HUES48 (cell line): ENCODE results near the gene CMTM3.
"Not testable (repeated sequence)": the region's sequence is repeated elsewhere in the genome, so short reads cannot be mapped to it uniquely, and the experiment has no call there.

ENCODE experiments used
- H3K27ac ChIP-seq: one replicate; pipeline ENCODE4 v1.7.0; 2013; ENCODE audit warnings: low read depth, low read length, inconsistent platforms
- H3K27me3 ChIP-seq: 2 replicates; pipeline ENCODE4 v1.6.1; 2013; ENCODE audit warnings: mild to moderate bottlenecking, low read length; ENCODE audit not compliant: control insufficient read depth, insufficient read depth
- H3K36me3 ChIP-seq: 2 replicates; pipeline ENCODE4 v1.6.1; 2013; ENCODE audit warnings: low read length; ENCODE audit not compliant: control insufficient read depth, insufficient read depth
- H3K4me1 ChIP-seq: 2 replicates; pipeline ENCODE4 v1.6.1; 2013; ENCODE audit warnings: mild to moderate bottlenecking, low read length; ENCODE audit not compliant: control insufficient read depth, insufficient read depth
- H3K4me3 ChIP-seq: 2 replicates; pipeline ENCODE4 v1.5.1; 2013; ENCODE audit warnings: mild to moderate bottlenecking, low read depth, low read length
- H3K9ac ChIP-seq: 2 replicates; pipeline ENCODE4 v1.6.1; 2013; ENCODE audit warnings: mild to moderate bottlenecking, low read depth, low read length, moderate library complexity
- H3K9me3 ChIP-seq: 2 replicates; pipeline ENCODE4 v1.6.1; 2013; ENCODE audit warnings: low read length; ENCODE audit not compliant: control insufficient read depth, insufficient read depth

CMTM3 gene

GRCh38 chr16:66587881-66588600, 16.5 kb upstream of the CMTM3 start:
- H3K27me3 ChIP-seq: no peaks in the 10 kb centered on the region
- H3K27ac ChIP-seq: no peak overlapping the region
- no peak overlapping the region for H3K9ac ChIP-seq
- no peaks in the 10 kb centered on the region for H3K9me3 ChIP-seq
- no peak overlapping the region for H3K4me3 ChIP-seq
- no peaks in the 10 kb centered on the region for H3K4me1 ChIP-seq
- no peaks in the 10 kb centered on the region for H3K36me3 ChIP-seq

DNA sequence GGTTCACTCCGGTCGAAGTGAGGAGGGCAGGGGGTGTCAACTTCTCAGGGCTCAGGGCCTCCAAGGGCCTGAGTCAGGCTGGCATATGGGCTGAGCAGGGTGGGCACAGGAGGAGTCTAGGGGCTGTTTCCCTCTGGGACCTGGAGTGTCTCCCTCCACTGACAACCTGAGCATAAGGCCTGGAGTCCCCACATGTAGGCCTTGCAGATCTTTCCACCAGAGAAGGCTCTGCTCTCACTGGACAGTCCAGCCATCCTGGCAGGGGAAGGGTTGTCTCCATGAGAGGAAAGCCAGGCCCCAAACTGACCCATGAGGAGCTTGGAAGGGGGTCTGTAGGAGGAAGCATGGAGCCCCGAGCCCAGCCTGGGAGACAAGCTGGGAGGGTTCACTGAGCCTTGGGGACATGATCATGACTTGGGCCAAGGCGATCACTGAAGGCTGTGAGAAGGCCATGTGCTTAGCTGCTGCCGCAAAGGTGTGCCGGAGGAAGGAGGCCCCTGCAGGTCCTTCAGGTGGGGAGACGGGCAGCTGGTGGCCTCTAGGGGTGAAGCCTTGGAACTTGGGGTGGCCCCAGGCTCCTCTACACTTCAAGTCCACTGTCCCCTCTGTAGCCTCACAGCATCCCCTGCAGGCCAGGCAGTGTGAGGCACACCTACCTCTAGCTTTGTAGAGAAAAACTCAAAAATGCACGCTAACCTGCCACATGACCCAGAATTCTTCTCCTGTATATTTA, 15.4 kb upstream of the CMTM3 start:
- H3K4me1 ChIP-seq: no peaks in the 10 kb centered on the region
- no peaks in the 10 kb centered on the region for H3K27me3 ChIP-seq
- H3K4me3 ChIP-seq: no peak overlapping the region
- H3K36me3 ChIP-seq: no peaks in the 10 kb centered on the region
- H3K27ac ChIP-seq: no peak overlapping the region
- H3K9ac ChIP-seq: no peak overlapping the region
- no peaks in the 10 kb centered on the region for H3K9me3 ChIP-seq

- Histone ChIP-seq H3K36me3 (no peaks in the 10 kb centered on the region), H3K27ac (no peak overlapping the region), H3K4me1 (no peaks in the 10 kb centered on the region), H3K9ac (no peak overlapping the region), H3K9me3 (no peaks in the 10 kb centered on the region), H3K4me3 (no peak overlapping the region), H3K27me3 (no peaks in the 10 kb centered on the region)
Observed at GRCh38 chr16:66590322-66590721, 14.2 kb upstream of the CMTM3 start.

GRCh38 chr16:66591018-66591417, 13.5 kb upstream of the CMTM3 start:
- Histone ChIP-seq H3K4me1 (no peaks in the 10 kb centered on the region), H3K36me3 (no peaks in the 10 kb centered on the region), H3K9ac (no peak overlapping the region), H3K27me3 (no peaks in the 10 kb centered on the region), H3K27ac (no peak overlapping the region), H3K9me3 (no peaks in the 10 kb centered on the region), H3K4me3 (no peak overlapping the region)

- Histone ChIP-seq H3K27me3 (no peaks in the 10 kb centered on the region), H3K9ac (no peak overlapping the region), H3K9me3 (no peaks in the 10 kb centered on the region), H3K4me3 (no peak overlapping the region), H3K4me1 (no peaks in the 10 kb centered on the region), H3K36me3 (no peaks in the 10 kb centered on the region), H3K27ac (no peak overlapping the region)
Observed at GRCh38 chr16:66592241-66592640, 12.3 kb upstream of the CMTM3 start.

GRCh38 chr16:66592814-66593213, 11.7 kb upstream of the CMTM3 start:
- Histone ChIP-seq H3K9me3 (no peaks in the 10 kb centered on the region), H3K9ac (no peak overlapping the region), H3K36me3 (no peaks in the 10 kb centered on the region), H3K27ac (no peak overlapping the region), H3K4me3 (no peak overlapping the region), H3K27me3 (no peaks in the 10 kb centered on the region), H3K4me1 (no peaks in the 10 kb centered on the region)

DNA sequence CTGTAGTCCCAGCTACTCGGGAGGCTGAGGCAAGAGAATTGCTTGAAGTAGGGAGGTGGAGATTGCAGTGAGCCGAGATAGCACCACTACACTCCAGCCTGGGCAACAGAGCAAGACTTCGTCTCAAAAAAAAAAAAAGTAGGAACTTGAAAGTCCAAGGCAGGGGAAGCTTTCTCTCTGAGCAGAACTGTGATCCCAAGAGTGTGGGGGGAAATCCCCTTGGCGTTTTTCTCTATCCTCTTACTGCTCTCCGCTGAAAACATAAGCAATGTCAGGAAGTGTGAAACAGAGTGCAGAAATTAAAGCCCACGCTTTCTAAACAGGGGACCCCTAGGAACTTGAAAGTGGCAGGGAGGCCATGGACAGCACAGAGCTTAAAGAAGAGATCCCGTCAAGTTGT, 9.8 kb upstream of the CMTM3 start:
- H3K4me3 ChIP-seq: no peak overlapping the region
- H3K36me3 ChIP-seq: no peaks in the 10 kb centered on the region
- H3K27me3 ChIP-seq: no peaks in the 10 kb centered on the region
- no peaks in the 10 kb centered on the region for H3K4me1 ChIP-seq
- H3K27ac ChIP-seq: no peak overlapping the region
- no peak overlapping the region for H3K9ac ChIP-seq
- no peaks in the 10 kb centered on the region for H3K9me3 ChIP-seq

GRCh38 chr16:66596559-66596958, 7.9 kb upstream of the CMTM3 start:
- H3K4me1 ChIP-seq, H3K9me3 ChIP-seq, H3K36me3 ChIP-seq, H3K9ac ChIP-seq, H3K4me3 ChIP-seq, H3K27me3 ChIP-seq, H3K27ac ChIP-seq: not testable (repeated sequence)

- Histone ChIP-seq H3K4me3 (no peak overlapping the region), H3K9me3 (no peaks in the 10 kb centered on the region), H3K27ac (no peak overlapping the region), H3K4me1 (no peaks in the 10 kb centered on the region), H3K27me3 (no peaks in the 10 kb centered on the region), H3K36me3 (no peaks in the 10 kb centered on the region), H3K9ac (no peak overlapping the region)
Observed at GRCh38 chr16:66596986-66597848, 7.3 kb upstream of the CMTM3 start.

- no peak overlapping the region for H3K4me3 ChIP-seq
- H3K27me3 ChIP-seq: peaks cover 5% of the 10 kb centered on the region; the same call in 1 of the 2 replicates
- H3K27ac ChIP-seq: no peak overlapping the region
- H3K36me3 ChIP-seq: no peaks in the 10 kb centered on the region
- H3K4me1 ChIP-seq: no peaks in the 10 kb centered on the region
- no peaks in the 10 kb centered on the region for H3K9me3 ChIP-seq
- no peak overlapping the region for H3K9ac ChIP-seq
Observed at GRCh38 chr16:66598111-66598510, 6.4 kb upstream of the CMTM3 start.

DNA sequence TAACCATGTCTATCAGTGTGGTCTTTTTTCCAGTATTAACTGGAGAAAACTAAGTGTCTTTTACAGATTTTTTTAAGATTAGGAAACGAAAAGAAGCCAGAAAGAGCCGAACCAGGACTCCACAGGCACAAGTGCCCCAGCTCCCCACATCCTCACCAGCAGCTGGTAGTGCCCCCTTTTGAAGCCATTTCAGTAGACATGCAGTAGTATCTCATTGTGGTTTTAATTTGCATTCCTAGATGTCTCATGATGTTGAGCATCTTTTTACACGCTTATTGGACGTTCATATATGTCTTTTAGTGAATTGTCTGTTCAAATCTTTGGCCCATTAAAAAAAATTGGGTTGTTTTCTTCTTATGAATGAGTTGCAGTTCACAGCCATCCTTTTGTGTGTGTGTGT, 4.8 kb upstream of the CMTM3 start:
- Histone ChIP-seq H3K27ac (no peak overlapping the region), H3K27me3 (peaks cover 6% of the 10 kb centered on the region; the same call in 1 of the 2 replicates), H3K4me3 (no peak overlapping the region), H3K4me1 (no peaks in the 10 kb centered on the region), H3K9me3 (no peaks in the 10 kb centered on the region), H3K9ac (no peak overlapping the region), H3K36me3 (no peaks in the 10 kb centered on the region)
